ENCODE data around the gene AQP1.

The AQP1 gene

DNA sequence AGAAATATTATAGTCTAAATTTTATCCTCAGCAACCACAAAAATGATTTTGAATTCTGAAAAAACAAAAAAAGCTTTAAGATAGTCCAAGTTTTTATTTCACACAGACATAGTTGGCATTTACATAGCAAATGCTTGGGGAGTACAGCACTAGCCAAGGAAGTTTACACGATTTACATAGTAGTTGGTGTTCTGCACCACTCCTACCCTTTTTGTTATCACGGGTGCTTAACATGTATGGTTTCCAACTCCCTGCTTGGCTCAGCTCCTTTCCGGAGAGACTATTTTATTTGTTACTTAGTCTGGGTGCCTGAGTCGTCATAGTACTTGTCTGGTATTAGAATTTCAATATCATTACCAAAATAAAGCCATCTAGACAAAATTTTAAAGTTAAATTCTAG, 43.3 kb downstream of the AQP1 start:
- in situ Hi-C loops (cut with MboI; ENCODE audit: low pct_unique_long_range_greater_than_20kb, low sequenced_read_pairs, unreplicated experiment) = no loop called here
- DNase-seq (ENCODE audit: low spot score) = no peak
- TF ChIP-seq CTCF (IDR thresholded peaks at IDR 0.05; ENCODE audit: extremely low read depth, insufficient read depth, missing control alignments) = no peak

DNA sequence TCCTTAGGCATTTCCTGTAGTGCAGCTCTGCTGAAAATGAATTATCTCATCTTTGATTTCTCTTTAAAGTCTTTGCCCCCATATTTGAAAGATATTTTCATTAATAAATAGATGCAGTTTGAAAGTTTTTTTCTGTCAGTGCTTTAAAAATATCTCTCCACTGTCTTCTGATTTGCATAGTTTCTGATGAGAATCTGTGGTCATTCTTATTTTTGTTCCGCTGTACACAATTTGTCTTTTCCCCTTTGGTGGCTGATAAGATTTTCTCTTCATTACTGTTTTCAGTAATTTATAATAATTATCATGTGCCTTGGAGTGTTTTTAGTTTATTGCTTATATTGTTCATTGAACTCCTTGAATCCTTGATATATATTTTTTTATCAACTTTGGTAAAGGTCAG, 45.1 kb downstream of the AQP1 start:
- in situ Hi-C loops (cut with MboI; ENCODE audit: low pct_unique_long_range_greater_than_20kb, low sequenced_read_pairs, unreplicated experiment) = no loop called here
- no peak for DNase-seq (ENCODE audit: low spot score)
- TF ChIP-seq CTCF (IDR thresholded peaks at IDR 0.05; ENCODE audit: extremely low read depth, insufficient read depth, missing control alignments) = no peak

- no peak for DNase-seq (ENCODE audit: low spot score)
- in situ Hi-C loops (cut with MboI; ENCODE audit: low pct_unique_long_range_greater_than_20kb, low sequenced_read_pairs, unreplicated experiment) = no loop called here
- no peak for TF ChIP-seq CTCF (IDR thresholded peaks at IDR 0.05; ENCODE audit: extremely low read depth, insufficient read depth, missing control alignments)
Observed at GRCh38 chr7:30963842-30964241, 52.2 kb downstream of the AQP1 start, which contains the start of gene GHRHR. GHRHR (plus strand) TSS chr7:30963953; CDS start chr7:30964069, 116 bp downstream.

DNA sequence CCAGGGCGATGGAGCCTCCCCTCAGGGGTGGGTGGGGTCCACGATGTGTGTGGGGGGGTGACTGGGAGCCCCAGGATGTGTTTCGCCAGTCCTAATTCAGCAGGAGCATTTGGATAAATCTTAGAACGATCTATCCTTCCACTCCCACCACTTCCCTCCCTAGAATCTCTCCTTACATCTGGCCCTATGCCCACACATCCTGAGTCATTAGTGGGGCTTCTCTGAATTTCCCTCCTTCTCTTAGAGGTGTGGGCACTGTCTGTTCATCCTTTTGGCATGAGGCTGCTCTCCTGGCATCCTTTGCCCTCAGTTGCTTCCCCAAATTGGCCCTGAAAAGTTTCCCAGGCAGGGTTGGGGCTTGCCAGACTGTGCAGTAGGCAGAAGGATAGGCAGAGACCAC, 53.7 kb downstream of the AQP1 start:
- DNase-seq (ENCODE audit: low spot score) = no peak
- in situ Hi-C loops (cut with MboI; ENCODE audit: low pct_unique_long_range_greater_than_20kb, low sequenced_read_pairs, unreplicated experiment) = no loop called here
- no peak for TF ChIP-seq CTCF (IDR thresholded peaks at IDR 0.05; ENCODE audit: extremely low read depth, insufficient read depth, missing control alignments)

DNA sequence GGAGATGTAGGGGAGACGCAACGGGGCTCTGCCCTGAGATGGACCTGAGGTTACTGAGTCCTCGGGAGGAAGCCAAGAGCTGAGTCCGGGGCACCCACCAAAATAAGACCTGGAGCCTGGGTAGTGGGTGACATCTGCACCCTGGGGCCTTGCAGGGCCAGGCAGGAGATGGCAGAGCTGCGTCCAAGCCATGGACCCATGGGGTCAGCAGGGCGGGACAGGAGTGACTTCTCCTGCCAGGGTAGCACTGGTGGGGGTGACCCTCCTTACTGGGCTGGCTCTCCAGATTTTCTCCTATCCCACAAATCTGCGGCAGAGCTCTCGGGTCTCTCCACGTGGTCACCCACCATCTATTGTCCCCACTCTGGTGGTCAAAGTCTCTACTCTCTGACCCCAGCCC, 54.2 kb downstream of the AQP1 start:
- in situ Hi-C loops (cut with MboI; ENCODE audit: low pct_unique_long_range_greater_than_20kb, low sequenced_read_pairs, unreplicated experiment) = no loop called here

GRCh38 chr7:30968294-30968693, 56.6 kb downstream of the AQP1 start:
- in situ Hi-C loops (cut with MboI; ENCODE audit: low pct_unique_long_range_greater_than_20kb, low sequenced_read_pairs, unreplicated experiment) = no loop called here
- no peak for TF ChIP-seq CTCF (IDR thresholded peaks at IDR 0.05; ENCODE audit: extremely low read depth, insufficient read depth, missing control alignments)
- no peak for DNase-seq (ENCODE audit: low spot score)

More for the DNA sequence above, 54.2 kb downstream of the AQP1 start:
- no peak for DNase-seq (ENCODE audit: low spot score)
- TF ChIP-seq CTCF (IDR thresholded peaks at IDR 0.05; ENCODE audit: extremely low read depth, insufficient read depth, missing control alignments) = no peak

Measured in GM13977 (cell line).